22Rv1 (cell line): ENCODE measurements around the gene C1QTNF4.

Source experiments
- CTCF ChIP-seq: fragments of 450-650 bp; IDR thresholded peaks from 2 replicates; pipeline ENCODE4 v1.5.1; 2017; ENCODE audit warnings: mild to moderate bottlenecking
- ZFX ChIP-seq: fragments of 450-650 bp; IDR thresholded peaks from 2 replicates; pipeline ENCODE4 v1.6.1; 2017; ENCODE audit warnings: antibody characterized with exemption, borderline replicate concordance

GRCh38 chr11:47586098-47586855, 7.9 kb downstream of the C1QTNF4 start, which contains the start of gene FAM180B:
- TF ChIP-seq CTCF (no peak), ZFX (no peak)
